Measurements from ENCODE around the gene POLR1E.

POLR1E gene

DNA sequence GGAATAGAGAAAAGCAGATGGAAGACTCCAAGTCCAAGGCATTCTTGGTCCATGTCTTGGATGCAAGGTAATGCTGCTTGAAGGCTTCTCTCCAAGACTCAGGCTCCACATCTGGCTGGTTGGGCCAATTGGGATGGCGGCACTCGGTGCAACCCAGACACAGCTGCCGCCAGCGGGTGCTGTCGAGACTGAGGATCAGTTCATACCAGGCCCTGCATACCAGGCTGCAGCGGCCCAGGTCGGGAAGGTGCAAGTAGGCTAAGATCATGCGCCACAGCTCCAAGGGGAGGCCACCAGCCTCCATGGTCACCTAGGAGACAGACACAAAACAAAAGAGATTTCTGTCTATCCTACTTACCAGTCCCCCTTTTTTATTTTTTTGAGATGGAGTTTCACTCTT lies 55.7 kb downstream of the POLR1E start:
- no peak for DNase-seq

GRCh38 chr9:37542488-37542887 lies 56.7 kb downstream of the POLR1E start:
- DNase-seq = no peak

- no peak for DNase-seq
These were observed 57.1 kb downstream of the POLR1E start for GRCh38 chr9:37542895-37543294.

DNA sequence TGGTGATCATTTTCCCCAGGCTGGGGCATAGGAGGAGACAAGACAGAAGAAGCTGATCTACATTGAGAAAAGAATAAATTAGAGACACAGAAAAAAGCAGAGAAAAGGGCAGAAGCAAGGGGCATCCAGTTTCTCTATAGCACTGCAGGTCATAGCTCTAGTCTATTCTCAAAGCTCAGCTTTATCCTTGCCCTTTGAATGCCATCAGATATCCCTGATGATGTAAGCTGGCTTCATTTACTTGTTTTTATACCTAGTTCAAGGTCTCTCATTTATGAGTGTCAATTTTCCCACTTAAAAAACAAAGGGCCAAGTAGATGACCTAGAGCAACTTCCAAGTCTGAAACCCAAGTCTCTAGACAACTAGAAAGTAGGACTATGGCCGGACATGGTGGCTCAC lies 57.7 kb downstream of the POLR1E start:
- no peak for DNase-seq

- DNase-seq = no peak
These were observed 61.7 kb downstream of the POLR1E start for GRCh38 chr9:37547328-37547878.

GRCh38 chr9:37549527-37549926 lies 63.8 kb downstream of the POLR1E start:
- DNase-seq = no peak

- no peak for DNase-seq
These were observed 65.0 kb downstream of the POLR1E start for GRCh38 chr9:37550781-37551180.

GRCh38 chr9:37551468-37551867 lies 65.7 kb downstream of the POLR1E start:
- no peak for DNase-seq

- no peak for DNase-seq
These were observed 66.1 kb downstream of the POLR1E start for GRCh38 chr9:37551888-37552287.
